ENCODE measurements around the gene NUDT22. TPM values are rescaled to one million over a fixed set of nuclear protein-coding genes. Genes with fewer than 3 reads are reported as not detected.
A peak's percentile ranks its signal among the peaks of the same experiment; 100 is the strongest.

The NUDT22 gene
- total and polyA plus RNA-seq, 2 donors (not counting 1 experiment from before 2014, with no cell fraction given): 104 to 139 TPM

DNA sequence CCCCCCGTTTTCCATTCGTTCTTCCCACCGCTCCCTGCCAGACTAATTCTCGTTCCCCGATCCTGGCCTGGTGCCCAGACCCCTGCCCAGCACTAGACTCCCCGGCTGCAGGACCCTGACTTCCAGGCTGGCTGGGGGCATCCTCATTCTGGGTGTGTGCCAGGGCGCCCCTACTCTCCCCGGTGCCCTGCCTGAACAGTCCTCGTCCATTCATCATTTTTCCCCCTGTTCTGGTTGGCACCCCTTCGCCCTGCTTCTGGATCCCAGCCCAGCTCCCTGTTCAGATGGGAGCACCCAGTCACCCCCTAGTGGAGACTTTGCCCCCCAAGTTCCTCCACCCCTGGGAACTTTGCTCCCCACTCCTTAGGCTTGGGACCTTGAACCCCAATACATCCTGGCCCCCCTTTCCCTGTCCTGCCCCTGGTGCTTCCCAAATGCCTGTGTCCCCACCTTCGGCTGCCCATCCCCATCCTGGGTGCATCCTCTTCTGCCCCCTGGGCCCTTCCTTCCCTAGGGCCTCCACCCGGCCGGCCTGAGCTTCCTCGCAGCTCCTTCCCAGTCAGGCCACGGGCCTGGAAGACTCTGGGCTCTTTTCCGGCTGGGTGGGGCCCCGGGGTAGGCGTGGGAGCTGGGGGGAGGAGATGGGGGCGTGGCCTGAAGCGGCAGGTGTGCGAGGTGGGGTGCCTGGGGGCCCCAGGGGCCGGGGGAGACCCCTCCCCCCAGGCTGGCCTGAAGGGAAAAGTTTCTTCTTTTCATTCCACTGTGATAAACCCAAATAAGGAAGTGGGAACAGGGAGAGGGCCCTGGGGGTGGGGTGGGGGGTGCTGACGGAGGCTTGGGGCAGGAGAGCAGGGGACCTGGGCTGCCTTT is 26.2 kb downstream of the NUDT22 start:
- H3K9me3 Mint-ChIP-seq (ENCODE audit: insufficient read depth): no peaks in the 10 kb centered on the region
- Histone ChIP-seq H3K27ac (ENCODE audit: low read length in 2 of 2) (no peak overlapping the region), H3K79me2 (ENCODE audit: control insufficient read depth, insufficient read depth, low read length) (peaks cover 4% of the 10 kb centered on the region), H3K27me3 (replicated peaks in 1 of 4; ENCODE audit: control extremely low read depth in 1 of 4, control insufficient read depth in 3 of 4, insufficient read depth in 4 of 4, low read length in 3 of 4) (no peaks in the 10 kb centered on the region), H3K9ac (ENCODE audit: low read length) (peak overlapping the region; percentile 76), H3K9me3 (ENCODE audit: control extremely low read depth in 1 of 3, control insufficient read depth in 2 of 3, insufficient read depth in 1 of 3, low read length in 2 of 3) (no peaks in the 10 kb centered on the region), H3K4me1 (ENCODE audit: control insufficient read depth in 2 of 2, insufficient read depth in 2 of 2, low read length in 2 of 2) (peaks cover 17 to 30% of the 10 kb centered on the region in 2 donors), H3K4me2 (replicated peaks; ENCODE audit: low read depth, low read length, poor library complexity, severe bottlenecking) (peak overlapping the region; percentile 90), H3K36me3 (replicated peaks in 1 of 2; ENCODE audit: control extremely low read depth in 1 of 2, control insufficient read depth in 1 of 2, extremely low read depth in 1 of 2, insufficient read depth in 2 of 2, low read length in 1 of 2) (no peaks in the 10 kb centered on the region), H3K4me3 (ENCODE audit: control extremely low read depth in 1 of 5, extremely low read depth in 1 of 5, insufficient read depth in 1 of 5, low read depth in 2 of 5, low read length in 4 of 5) (peak overlapping the region; percentile 39 to 87 (median 63)), H4K20me1 (ENCODE audit: control insufficient read depth, insufficient read depth, low read length, poor library complexity, severe bottlenecking) (no peaks in the 10 kb centered on the region), H2AFZ (ENCODE audit: insufficient read depth, low read depth, low read length, poor library complexity, severe bottlenecking) (peak overlapping the region; percentile 82)
- peak overlapping the region; percentile 88 for H3K4me3 Mint-ChIP-seq
- WGBS (ENCODE audit: insufficient coverage): 2% methylated on average over 14 of the region's 23 CpGs
- ATAC-seq (ENCODE audit: low read depth): no peak
- ChIA-PET POLR2A (interaction anchor here (0.7 to 1.2 kb wide), 5 partner anchors 10 to 48 kb away, joined by 3 to 6 read pairs (median 3); partner anchors contain the start of genes BAD and GPR137), CTCF (interaction anchor here (0.7 to 10.4 kb wide), 12 partner anchors 11 to 103 kb away, joined by 3 to 141 read pairs (median 6); partner anchors contain the start of genes CATSPERZ, FERMT3, FKBP2 and NUDT22)
- DNase-seq: peak; percentile 63
- peaks cover 22% of the 10 kb centered on the region for H3K4me1 Mint-ChIP-seq
- intact Hi-C loops (cut with micrococcal nuclease): no loop called here
- H3K27me3 Mint-ChIP-seq: no peaks in the 10 kb centered on the region
- H3K27ac Mint-ChIP-seq: peak overlapping the region; percentile 76
- TF ChIP-seq CTCF (IDR thresholded peaks at IDR 0.05): peak; percentile 39
- no peak for TF ChIP-seq EZH2 (IDR thresholded peaks at IDR 0.05; ENCODE audit: borderline replicate concordance, insufficient read depth, low read depth, low read length, poor library complexity, severe bottlenecking)

DNA sequence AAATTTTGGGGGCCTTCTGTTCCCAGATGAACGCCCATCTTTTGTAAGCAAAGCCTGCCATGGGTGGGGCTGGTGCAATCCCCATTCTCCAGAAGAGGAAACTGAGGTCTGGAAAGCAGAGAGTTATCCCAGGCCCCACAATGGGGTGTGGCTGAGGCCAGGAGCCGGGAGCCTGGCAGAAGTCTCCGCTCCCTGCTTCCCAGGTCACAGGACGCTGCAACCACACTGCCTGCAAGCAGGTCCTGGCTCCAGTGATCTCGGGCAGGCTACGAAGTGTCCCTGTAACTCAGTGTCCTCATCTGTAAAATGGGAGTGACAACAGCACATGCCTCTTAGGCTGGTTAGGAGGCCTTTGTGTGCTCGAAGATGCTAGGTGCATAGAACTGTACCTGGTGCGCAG is 27.0 kb downstream of the NUDT22 start:
- 91% methylated on average over 8 of the region's 8 CpGs for WGBS (ENCODE audit: insufficient coverage)
- DNase-seq (no peak), ATAC-seq (ENCODE audit: low read depth) (no peak)
- Histone ChIP-seq H3K9me3 (ENCODE audit: control extremely low read depth in 1 of 3, control insufficient read depth in 2 of 3, insufficient read depth in 1 of 3, low read length in 2 of 3) (no peaks in the 10 kb centered on the region), H3K27ac (ENCODE audit: low read length in 2 of 2) (no peak overlapping the region), H3K4me2 (replicated peaks; ENCODE audit: low read depth, low read length, poor library complexity, severe bottlenecking) (peak overlapping the region; percentile 90), H3K9ac (ENCODE audit: low read length) (no peak overlapping the region), H4K20me1 (ENCODE audit: control insufficient read depth, insufficient read depth, low read length, poor library complexity, severe bottlenecking) (no peaks in the 10 kb centered on the region), H2AFZ (ENCODE audit: insufficient read depth, low read depth, low read length, poor library complexity, severe bottlenecking) (no peak overlapping the region), H3K79me2 (ENCODE audit: control insufficient read depth, insufficient read depth, low read length) (peaks cover 4% of the 10 kb centered on the region), H3K4me1 (ENCODE audit: control insufficient read depth in 2 of 2, insufficient read depth in 2 of 2, low read length in 2 of 2) (peaks cover 17 to 23% of the 10 kb centered on the region in 2 donors), H3K36me3 (replicated peaks in 1 of 2; ENCODE audit: control extremely low read depth in 1 of 2, control insufficient read depth in 1 of 2, extremely low read depth in 1 of 2, insufficient read depth in 2 of 2, low read length in 1 of 2) (no peaks in the 10 kb centered on the region), H3K27me3 (replicated peaks in 1 of 4; ENCODE audit: control extremely low read depth in 1 of 4, control insufficient read depth in 3 of 4, insufficient read depth in 4 of 4, low read length in 3 of 4) (no peaks in the 10 kb centered on the region), H3K4me3 (ENCODE audit: control extremely low read depth in 1 of 5, extremely low read depth in 1 of 5, insufficient read depth in 1 of 5, low read depth in 2 of 5, low read length in 4 of 5) (no peak overlapping the region)
- intact Hi-C loops (cut with micrococcal nuclease): no loop called here
- H3K27ac Mint-ChIP-seq: no peak overlapping the region
- TF ChIP-seq EZH2 (IDR thresholded peaks at IDR 0.05; ENCODE audit: borderline replicate concordance, insufficient read depth, low read depth, low read length, poor library complexity, severe bottlenecking) (no peak), CTCF (IDR thresholded peaks at IDR 0.05) (no peak)
- peak overlapping the region; percentile 41 for H3K4me3 Mint-ChIP-seq
- POLR2A ChIA-PET: no interaction called here
- H3K27me3 Mint-ChIP-seq: no peaks in the 10 kb centered on the region
- peaks cover 18% of the 10 kb centered on the region for H3K4me1 Mint-ChIP-seq
- no peaks in the 10 kb centered on the region for H3K9me3 Mint-ChIP-seq (ENCODE audit: insufficient read depth)
- CTCF ChIA-PET: interaction anchor here (3.8 to 10.4 kb wide), 3 partner anchors 16 to 49 kb away, joined by 25 to 141 read pairs (median 51); partner anchors contain the start of genes CATSPERZ and FERMT3
